ENCODE measurements around the gene MYO9B. TPM values are rescaled to one million over a fixed set of nuclear protein-coding genes. Genes with fewer than 3 reads are reported as not detected.

Gene MYO9B
- total and polyA plus RNA-seq, 9 of the 15 experiments (the other 6 are each of a cell fraction or from before 2014, with no cell fraction given) = 2.4 to 77.6 (median 23.0) TPM

DNA sequence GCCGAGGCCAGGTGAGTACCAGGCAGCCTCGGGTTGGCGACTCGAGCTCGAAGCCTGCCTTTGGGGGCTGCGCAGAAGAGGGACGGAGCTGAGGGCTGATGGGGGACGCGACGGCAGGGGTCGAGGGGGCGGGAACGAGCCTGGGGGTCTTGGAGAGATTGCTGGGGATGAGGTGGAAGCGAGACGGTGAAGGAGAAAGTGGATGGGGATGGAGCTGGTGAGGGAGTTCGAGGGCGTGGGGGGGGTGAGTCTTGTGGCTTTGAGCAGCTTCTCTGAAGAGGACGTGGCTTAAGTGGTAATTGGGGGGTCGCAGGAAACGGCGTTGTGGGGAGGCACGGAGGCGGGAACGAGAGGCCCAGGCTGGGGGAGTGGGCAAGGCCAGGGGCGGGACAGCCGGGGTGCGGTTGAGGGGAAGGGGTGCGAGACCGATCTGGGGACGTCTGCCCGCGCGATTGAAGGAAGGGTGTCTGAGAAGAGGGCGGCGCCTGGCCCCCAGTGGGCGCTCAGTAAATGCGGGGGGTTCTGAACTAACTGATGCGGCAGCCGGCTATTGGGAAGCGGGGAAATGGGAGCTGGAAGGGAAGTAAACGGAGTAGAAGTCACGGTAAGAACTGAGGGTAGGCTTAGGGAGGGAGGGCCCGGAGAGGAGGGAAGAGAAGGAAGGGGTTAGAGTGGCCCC, 426 bp downstream of the MYO9B start (continued):
- TF ChIP-seq, protein P1, sequence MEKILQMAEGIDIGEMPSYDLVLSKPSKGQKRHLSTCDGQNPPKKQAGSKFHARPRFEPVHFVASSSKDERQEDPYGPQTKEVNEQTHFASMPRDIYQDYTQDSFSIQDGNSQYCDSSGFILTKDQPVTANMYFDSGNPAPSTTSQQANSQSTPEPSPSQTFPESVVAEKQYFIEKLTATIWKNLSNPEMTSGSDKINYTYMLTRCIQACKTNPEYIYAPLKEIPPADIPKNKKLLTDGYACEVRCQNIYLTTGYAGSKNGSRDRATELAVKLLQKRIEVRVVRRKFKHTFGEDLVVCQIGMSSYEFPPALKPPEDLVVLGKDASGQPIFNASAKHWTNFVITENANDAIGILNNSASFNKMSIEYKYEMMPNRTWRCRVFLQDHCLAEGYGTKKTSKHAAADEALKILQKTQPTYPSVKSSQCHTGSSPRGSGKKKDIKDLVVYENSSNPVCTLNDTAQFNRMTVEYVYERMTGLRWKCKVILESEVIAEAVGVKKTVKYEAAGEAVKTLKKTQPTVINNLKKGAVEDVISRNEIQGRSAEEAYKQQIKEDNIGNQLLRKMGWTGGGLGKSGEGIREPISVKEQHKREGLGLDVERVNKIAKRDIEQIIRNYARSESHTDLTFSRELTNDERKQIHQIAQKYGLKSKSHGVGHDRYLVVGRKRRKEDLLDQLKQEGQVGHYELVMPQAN (IDR thresholded peaks at IDR 0.05; ENCODE audit: borderline replicate concordance) = 0 out of 2 replicates have a peak, but pooled peaks have one; percentile 55
- TF ChIP-seq ZNF12 (CRISPR knock-in tag; IDR thresholded peaks at IDR 0.05) (no peak), MBD2 (IDR thresholded peaks at IDR 0.05; ENCODE audit: borderline replicate concordance, low read depth) (0 out of 2 replicates have a peak, but pooled peaks have one; percentile 25), RBBP5 (IDR thresholded peaks at IDR 0.05; ENCODE audit: borderline replicate concordance, insufficient read depth, low read length, poor library complexity, severe bottlenecking) (no peak), SP2 (IDR thresholded peaks at IDR 0.05; ENCODE audit: extremely low read depth, low read depth, low read length, poor library complexity, severe bottlenecking) (no peak), ZNF232 (CRISPR knock-in tag; IDR thresholded peaks at IDR 0.05) (no peak), CHCHD3 (CRISPR knock-in tag; IDR thresholded peaks at IDR 0.05) (no peak), SMARCE1 (IDR thresholded peaks at IDR 0.05) (no peak), HLTF (IDR thresholded peaks at IDR 0.05) (0 out of 2 replicates have a peak, but pooled peaks have one; percentile 36), HEY1 (CRISPR knock-in tag; IDR thresholded peaks at IDR 0.05; ENCODE audit: borderline replicate concordance) (no peak), EGR1 (conservative IDR thresholded peaks at IDR 0.05) (peak; percentile 28; the same call in 1 of the 2 replicates), NFE2 (IDR thresholded peaks at IDR 0.05; ENCODE audit: low read depth) (no peak), HDAC3 (IDR thresholded peaks at IDR 0.05; ENCODE audit: borderline replicate concordance, partially characterized antibody) (no peak), FOXP1 (CRISPR knock-in tag; IDR thresholded peaks at IDR 0.05) (0 out of 2 replicates have a peak, but pooled peaks have one; percentile 10)
- TF ChIP-seq, protein P2, sequence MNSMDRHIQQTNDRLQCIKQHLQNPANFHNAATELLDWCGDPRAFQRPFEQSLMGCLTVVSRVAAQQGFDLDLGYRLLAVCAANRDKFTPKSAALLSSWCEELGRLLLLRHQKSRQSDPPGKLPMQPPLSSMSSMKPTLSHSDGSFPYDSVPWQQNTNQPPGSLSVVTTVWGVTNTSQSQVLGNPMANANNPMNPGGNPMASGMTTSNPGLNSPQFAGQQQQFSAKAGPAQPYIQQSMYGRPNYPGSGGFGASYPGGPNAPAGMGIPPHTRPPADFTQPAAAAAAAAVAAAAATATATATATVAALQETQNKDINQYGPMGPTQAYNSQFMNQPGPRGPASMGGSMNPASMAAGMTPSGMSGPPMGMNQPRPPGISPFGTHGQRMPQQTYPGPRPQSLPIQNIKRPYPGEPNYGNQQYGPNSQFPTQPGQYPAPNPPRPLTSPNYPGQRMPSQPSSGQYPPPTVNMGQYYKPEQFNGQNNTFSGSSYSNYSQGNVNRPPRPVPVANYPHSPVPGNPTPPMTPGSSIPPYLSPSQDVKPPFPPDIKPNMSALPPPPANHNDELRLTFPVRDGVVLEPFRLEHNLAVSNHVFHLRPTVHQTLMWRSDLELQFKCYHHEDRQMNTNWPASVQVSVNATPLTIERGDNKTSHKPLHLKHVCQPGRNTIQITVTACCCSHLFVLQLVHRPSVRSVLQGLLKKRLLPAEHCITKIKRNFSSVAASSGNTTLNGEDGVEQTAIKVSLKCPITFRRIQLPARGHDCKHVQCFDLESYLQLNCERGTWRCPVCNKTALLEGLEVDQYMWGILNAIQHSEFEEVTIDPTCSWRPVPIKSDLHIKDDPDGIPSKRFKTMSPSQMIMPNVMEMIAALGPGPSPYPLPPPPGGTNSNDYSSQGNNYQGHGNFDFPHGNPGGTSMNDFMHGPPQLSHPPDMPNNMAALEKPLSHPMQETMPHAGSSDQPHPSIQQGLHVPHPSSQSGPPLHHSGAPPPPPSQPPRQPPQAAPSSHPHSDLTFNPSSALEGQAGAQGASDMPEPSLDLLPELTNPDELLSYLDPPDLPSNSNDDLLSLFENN (IDR thresholded peaks at IDR 0.05; ENCODE audit: low read depth in 2 of 2, low read length in 2 of 2) = no peak
- TF ChIP-seq, protein P3, sequence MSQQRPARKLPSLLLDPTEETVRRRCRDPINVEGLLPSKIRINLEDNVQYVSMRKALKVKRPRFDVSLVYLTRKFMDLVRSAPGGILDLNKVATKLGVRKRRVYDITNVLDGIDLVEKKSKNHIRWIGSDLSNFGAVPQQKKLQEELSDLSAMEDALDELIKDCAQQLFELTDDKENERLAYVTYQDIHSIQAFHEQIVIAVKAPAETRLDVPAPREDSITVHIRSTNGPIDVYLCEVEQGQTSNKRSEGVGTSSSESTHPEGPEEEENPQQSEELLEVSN (IDR thresholded peaks at IDR 0.05; ENCODE audit: borderline replicate concordance in 1 of 2, extremely low read depth in 1 of 2, insufficient read depth in 1 of 2, insufficient read length in 1 of 2, low read depth in 1 of 2, low read length in 1 of 2, poor library complexity in 1 of 2, severe bottlenecking in 1 of 2) = peak in 1 of 2 experiments; percentile 4
- TF ChIP-seq, protein P4, sequence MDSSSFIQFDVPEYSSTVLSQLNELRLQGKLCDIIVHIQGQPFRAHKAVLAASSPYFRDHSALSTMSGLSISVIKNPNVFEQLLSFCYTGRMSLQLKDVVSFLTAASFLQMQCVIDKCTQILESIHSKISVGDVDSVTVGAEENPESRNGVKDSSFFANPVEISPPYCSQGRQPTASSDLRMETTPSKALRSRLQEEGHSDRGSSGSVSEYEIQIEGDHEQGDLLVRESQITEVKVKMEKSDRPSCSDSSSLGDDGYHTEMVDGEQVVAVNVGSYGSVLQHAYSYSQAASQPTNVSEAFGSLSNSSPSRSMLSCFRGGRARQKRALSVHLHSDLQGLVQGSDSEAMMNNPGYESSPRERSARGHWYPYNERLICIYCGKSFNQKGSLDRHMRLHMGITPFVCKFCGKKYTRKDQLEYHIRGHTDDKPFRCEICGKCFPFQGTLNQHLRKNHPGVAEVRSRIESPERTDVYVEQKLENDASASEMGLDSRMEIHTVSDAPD (CRISPR knock-in tag; IDR thresholded peaks at IDR 0.05) = no peak
- TF ChIP-seq, protein P5, sequence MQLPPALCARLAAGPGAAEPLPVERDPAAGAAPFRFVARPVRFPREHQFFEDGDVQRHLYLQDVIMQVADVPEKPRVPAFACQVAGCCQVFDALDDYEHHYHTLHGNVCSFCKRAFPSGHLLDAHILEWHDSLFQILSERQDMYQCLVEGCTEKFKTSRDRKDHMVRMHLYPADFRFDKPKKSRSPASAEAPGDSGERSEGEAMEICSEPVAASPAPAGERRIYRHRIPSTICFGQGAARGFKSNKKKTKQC (CRISPR knock-in tag; IDR thresholded peaks at IDR 0.05) = peak; percentile 26; the same call in 1 of the 2 replicates
